Vagina (tissue), 2 donors: ENCODE measurements around the gene NEB. TPM values are rescaled to one million over a fixed set of nuclear protein-coding genes. Genes with fewer than 3 reads are reported as not detected.
"Not testable (repeated sequence)": the region's sequence is repeated elsewhere in the genome, so short reads cannot be mapped to it uniquely, and the experiment has no call there.

Source experiments
- DNase-seq, 2 donors: peaks; one replicate each; pipeline ENCODE4 v3.0.0-alpha.2; 2017; ENCODE audit errors: extremely low spot score in 2 of 2
- H3K27ac ChIP-seq: fragments of 200-600 bp; sonication (generic); one replicate; pipeline ENCODE4 v1.5.1; 2019
- H3K27me3 ChIP-seq: fragments of 200-600 bp; sonication (generic); one replicate; pipeline ENCODE4 v1.5.1; 2019
- H3K36me3 ChIP-seq, 2 donors: fragments of 200-600 bp; sonication (generic); one replicate each; pipeline ENCODE4 v1.5.1; 2017 to 2019
- H3K4me1 ChIP-seq: fragments of 200-600 bp; sonication (generic); one replicate; pipeline ENCODE4 v1.5.1; 2019
- H3K4me3 ChIP-seq, 2 donors: fragments of 200-600 bp; sonication (generic); 1 replicate in 1 of 2; 2 replicates in 1 of 2; pipeline ENCODE4 v1.5.1; 2016 to 2019
- H3K9me3 ChIP-seq: fragments of 200-600 bp; sonication (generic); one replicate; pipeline ENCODE4 v1.5.1; 2019
- POLR2A ChIP-seq, 2 donors: fragments of 450-650 bp; IDR thresholded peaks; one replicate each; pipeline ENCODE4 v1.6.1; 2017; ENCODE audit warnings: antibody characterized with exemption in 2 of 2, mild to moderate bottlenecking in 2 of 2, moderate library complexity in 2 of 2
- POLR2AphosphoS5 ChIP-seq, 2 donors: sonication (generic); formaldehyde crosslinking; IDR thresholded peaks; one replicate each; pipeline ENCODE4 v1.9.0; 2017; ENCODE audit warnings: antibody characterized with exemption in 2 of 2, mild to moderate bottlenecking in 2 of 2, low read depth in 1 of 2; ENCODE audit not compliant: insufficient read depth in 1 of 2
- intact Hi-C: fragments of 100-400 bp; cut with DNase I; formaldehyde crosslinking; loops from one replicate; pipeline ENCODE4 v1.15.1; 2023
- total RNA-seq: library from RNA; depleted of rRNA; stranded (reverse); fragments of >200 nt; gene quantifications from one replicate; pipeline ENCODE4 v1.2.3, GENCODE V29; 2016
- TF ChIP-seq, protein P1 (sequence below), 3 experiments: fragments of 450-650 bp in 2 of 3; fragments of 200-600 bp in 1 of 3; sonication (generic) in 1 of 3; IDR thresholded peaks; one replicate each; pipeline ENCODE4 v1.5.1; 2017 to 2019; ENCODE audit warnings: antibody characterized with exemption in 3 of 3, mild to moderate bottlenecking in 2 of 3, moderate library complexity in 2 of 3

NEB gene
- total RNA-seq, 1 donor from 2014 or later, result 0.98 TPM

DNA sequence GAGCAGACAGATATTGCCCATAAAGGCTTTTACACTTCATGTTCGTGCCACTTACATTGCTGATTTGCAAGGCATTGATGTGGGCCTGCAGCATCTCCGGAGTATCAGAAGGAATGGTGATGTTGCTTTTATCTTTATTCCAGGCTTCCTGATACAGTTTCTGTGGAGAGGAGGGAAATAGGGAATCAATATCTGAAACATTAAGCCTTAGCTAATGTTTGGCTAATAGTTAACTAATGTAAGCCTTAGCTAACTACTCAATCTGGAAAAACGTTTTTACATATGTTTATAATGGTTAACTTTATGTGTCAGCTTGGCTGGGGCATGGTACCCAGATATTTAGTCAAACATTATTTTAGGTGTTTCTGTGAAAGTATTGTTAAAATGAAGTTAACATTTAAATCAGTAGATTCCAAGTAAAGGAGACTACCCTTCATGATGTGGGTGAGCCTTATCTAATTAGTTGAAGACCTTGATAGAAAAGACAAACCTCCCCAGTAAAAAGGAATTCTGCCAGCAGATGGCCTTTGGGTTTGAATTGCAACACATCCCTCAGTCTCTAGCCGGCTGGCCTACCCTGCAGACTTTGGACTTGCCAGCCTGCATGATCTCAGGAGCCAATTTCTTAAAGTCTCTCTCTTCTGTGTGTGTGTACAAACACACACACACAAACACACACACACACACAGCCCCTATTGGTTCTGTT is 137.2 kb downstream of the NEB start:
- DNase-seq, H3K27ac ChIP-seq, H3K27me3 ChIP-seq, H3K4me3 ChIP-seq, H3K36me3 ChIP-seq, intact Hi-C loops, H3K4me1 ChIP-seq, H3K9me3 ChIP-seq: not testable (repeated sequence)

DNA sequence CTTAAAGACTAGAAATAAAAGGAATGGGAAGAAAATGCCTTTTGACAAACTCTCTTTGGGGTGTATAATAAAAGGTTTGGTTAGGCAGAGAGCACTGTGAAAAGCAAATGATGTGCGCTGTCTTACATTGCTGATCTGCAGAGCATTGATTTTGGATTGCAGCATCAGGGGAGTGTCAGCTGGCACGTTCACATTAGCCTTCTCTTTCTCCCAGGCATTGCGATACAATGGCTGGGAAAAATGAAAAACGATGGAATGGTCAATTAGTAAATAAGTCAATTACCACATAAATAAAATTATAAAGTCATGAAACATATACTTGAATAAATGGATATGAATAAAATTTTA is 142.4 kb downstream of the NEB start:
- H3K27ac ChIP-seq, H3K4me3 ChIP-seq, intact Hi-C loops, H3K4me1 ChIP-seq, H3K9me3 ChIP-seq, H3K36me3 ChIP-seq, H3K27me3 ChIP-seq, DNase-seq: not testable (repeated sequence)

DNA sequence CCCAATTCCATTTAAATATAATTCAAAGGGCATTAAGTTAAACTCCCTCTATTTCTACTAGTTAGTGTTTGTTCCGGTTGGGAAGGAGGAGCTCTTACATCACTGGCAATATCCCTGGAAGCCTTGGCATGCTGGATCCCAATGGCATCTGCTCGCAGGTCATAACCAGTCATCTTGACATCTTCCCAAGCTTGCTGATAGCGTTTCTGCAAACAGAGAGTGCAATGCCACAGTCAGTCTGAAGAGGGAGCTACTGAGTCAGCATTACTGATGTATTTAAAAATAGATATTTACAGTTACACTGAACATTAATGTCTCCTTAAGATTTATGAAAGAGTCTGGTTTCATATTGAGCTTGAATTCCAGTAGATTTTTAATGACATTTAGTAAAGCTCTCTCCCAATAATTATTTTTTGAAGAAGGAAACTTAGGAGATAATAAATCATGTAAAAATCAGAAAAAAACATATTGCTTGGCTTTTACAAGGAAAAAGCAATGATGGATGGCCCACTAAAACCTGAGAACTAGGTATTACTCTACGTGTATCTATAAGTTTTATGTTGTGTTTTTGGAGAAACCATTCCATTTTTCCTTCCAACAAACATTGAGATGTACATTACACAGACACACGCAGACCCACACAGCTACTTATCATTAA is 142.9 kb downstream of the NEB start:
- DNase-seq, H3K9me3 ChIP-seq, intact Hi-C loops: not testable (repeated sequence)

DNA sequence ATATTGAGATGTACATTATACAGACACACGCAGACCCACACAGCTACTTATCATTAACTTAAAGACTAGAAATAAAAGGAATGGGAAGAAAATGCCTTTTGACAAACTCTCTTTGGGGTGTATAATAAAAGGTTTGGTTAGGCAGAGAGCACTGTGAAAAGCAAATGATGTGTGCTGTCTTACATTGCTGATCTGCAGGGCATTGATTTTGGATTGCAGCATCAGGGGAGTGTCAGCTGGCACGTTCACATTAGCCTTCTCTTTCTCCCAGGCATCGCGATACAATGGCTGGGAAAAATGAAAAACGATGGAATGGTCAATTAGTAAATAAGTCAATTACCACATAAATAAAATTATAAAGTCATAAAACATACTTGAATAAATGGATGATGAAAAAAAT is 153.0 kb downstream of the NEB start:
- H3K27me3 ChIP-seq, H3K9me3 ChIP-seq, H3K4me1 ChIP-seq, intact Hi-C loops, H3K4me3 ChIP-seq, H3K36me3 ChIP-seq, H3K27ac ChIP-seq, DNase-seq: not testable (repeated sequence)

More for the DNA sequence above, 142.9 kb downstream of the NEB start:
- H3K27me3 ChIP-seq, H3K4me1 ChIP-seq, H3K4me3 ChIP-seq, H3K36me3 ChIP-seq, H3K27ac ChIP-seq: not testable (repeated sequence)

DNA sequence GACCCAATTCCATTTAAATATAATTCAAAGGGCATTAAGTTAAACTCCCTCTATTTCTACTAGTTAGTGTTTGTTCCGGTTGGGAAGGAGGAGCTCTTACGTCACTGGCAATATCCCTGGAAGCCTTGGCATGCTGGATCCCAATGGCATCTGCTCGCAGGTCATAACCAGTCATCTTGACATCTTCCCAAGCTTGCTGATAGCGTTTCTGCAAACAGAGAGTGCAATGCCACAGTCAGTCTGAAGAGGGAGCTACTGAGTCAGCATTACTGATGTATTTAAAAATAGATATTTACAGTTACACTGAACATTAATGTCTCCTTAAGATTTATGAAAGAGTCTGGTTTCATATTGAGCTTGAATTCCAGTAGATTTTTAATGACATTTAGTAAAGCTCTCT is 153.6 kb downstream of the NEB start:
- H3K4me1 ChIP-seq, intact Hi-C loops, H3K9me3 ChIP-seq, H3K36me3 ChIP-seq, H3K4me3 ChIP-seq, H3K27me3 ChIP-seq, DNase-seq, H3K27ac ChIP-seq: not testable (repeated sequence)

DNA sequence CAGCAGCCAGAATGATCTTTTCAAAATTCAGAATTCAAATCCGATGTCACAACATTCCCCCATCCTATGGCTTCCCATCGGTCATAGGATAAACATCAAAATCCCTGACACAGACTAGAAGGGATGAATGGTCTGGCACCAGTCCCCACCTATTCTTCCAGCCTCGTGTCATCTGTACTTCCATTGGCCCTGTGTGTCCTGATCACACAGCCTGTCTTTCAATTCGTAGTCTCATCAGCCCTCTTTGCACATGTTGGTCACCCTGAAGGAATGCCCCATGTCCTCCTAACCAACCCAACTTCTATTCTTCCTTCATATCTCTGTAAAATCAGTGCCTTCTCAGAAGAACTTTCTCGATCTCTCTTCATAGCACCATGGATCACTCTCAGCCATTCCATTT is 157.2 kb downstream of the NEB start:
- DNase-seq, result no peak
- TF ChIP-seq, protein P1, sequence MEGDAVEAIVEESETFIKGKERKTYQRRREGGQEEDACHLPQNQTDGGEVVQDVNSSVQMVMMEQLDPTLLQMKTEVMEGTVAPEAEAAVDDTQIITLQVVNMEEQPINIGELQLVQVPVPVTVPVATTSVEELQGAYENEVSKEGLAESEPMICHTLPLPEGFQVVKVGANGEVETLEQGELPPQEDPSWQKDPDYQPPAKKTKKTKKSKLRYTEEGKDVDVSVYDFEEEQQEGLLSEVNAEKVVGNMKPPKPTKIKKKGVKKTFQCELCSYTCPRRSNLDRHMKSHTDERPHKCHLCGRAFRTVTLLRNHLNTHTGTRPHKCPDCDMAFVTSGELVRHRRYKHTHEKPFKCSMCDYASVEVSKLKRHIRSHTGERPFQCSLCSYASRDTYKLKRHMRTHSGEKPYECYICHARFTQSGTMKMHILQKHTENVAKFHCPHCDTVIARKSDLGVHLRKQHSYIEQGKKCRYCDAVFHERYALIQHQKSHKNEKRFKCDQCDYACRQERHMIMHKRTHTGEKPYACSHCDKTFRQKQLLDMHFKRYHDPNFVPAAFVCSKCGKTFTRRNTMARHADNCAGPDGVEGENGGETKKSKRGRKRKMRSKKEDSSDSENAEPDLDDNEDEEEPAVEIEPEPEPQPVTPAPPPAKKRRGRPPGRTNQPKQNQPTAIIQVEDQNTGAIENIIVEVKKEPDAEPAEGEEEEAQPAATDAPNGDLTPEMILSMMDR (IDR thresholded peaks at IDR 0.05), result no peak
- no peak for TF ChIP-seq POLR2A (IDR thresholded peaks at IDR 0.05)
- TF ChIP-seq POLR2AphosphoS5 (IDR thresholded peaks at IDR 0.05; ENCODE audit: insufficient read depth in 1 of 2, low read depth in 1 of 2), result no peak

DNA sequence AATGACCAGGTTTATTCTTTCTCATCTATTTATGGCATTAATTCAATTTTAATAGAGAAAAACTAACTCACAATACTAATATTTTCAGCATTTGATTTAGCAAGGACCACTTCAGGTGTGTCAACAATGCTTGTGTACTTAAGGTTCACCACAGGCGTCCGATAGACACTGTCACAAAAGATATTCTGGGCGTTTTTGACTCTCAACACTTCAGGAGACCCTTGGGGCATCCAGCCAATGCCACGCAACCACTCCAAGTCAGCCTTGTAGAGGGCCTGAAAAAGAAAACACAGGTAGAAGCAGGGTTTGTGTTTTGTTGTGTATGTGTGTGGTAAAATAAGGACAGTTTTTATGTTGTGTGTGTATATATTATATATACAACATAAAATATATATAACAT is 158.2 kb downstream of the NEB start:
- no peak for TF ChIP-seq POLR2AphosphoS5 (IDR thresholded peaks at IDR 0.05; ENCODE audit: insufficient read depth in 1 of 2, low read depth in 1 of 2)
- TF ChIP-seq, protein P1 (IDR thresholded peaks at IDR 0.05), result no peak
- TF ChIP-seq POLR2A (IDR thresholded peaks at IDR 0.05), result no peak
- no peaks in the 10 kb centered on the region for H3K27me3 ChIP-seq
- intact Hi-C loops, result no loop called here

More for the DNA sequence above, 157.2 kb downstream of the NEB start:
- no peaks in the 10 kb centered on the region for H3K9me3 ChIP-seq
- H3K27me3 ChIP-seq, result no peaks in the 10 kb centered on the region
- H3K4me3 ChIP-seq, result no peak overlapping the region
- no peaks in the 10 kb centered on the region for H3K36me3 ChIP-seq
- intact Hi-C loops, result no loop called here
- H3K27ac ChIP-seq, result no peak overlapping the region
- no peaks in the 10 kb centered on the region for H3K4me1 ChIP-seq

More for the DNA sequence above, 158.2 kb downstream of the NEB start:
- no peak overlapping the region for H3K27ac ChIP-seq
- no peaks in the 10 kb centered on the region for H3K4me1 ChIP-seq
- no peak overlapping the region for H3K4me3 ChIP-seq
- no peaks in the 10 kb centered on the region for H3K36me3 ChIP-seq
- no peak for DNase-seq
- H3K9me3 ChIP-seq, result no peaks in the 10 kb centered on the region
